Measurements from ENCODE around the gene OBI1. TPM values are rescaled to one million over a fixed set of nuclear protein-coding genes. Genes with fewer than 3 reads are reported as not detected.

OBI1 gene
- polyA plus RNA-seq, 1 donor: 27.2 TPM

DNA sequence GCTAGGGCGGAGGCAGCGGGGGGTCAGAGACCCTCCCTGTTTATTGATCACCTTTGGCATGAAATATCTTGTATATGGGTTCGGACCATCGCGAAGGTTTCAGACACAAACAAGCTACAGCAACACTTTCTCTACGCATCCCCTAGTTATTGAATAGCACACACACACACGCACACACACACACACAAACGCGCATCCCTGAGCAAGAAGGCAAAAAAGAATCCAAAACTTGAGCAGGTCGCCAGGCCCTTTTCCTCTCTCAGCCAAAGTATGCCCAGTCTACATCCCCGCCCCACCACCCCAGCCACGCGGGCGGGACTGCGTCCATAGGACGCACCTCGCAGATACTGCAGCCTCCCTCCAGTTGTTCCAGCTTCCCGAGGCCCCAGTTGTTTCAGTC is 71.6 kb downstream of the OBI1 start:
- DNase-seq: no peak

DNA sequence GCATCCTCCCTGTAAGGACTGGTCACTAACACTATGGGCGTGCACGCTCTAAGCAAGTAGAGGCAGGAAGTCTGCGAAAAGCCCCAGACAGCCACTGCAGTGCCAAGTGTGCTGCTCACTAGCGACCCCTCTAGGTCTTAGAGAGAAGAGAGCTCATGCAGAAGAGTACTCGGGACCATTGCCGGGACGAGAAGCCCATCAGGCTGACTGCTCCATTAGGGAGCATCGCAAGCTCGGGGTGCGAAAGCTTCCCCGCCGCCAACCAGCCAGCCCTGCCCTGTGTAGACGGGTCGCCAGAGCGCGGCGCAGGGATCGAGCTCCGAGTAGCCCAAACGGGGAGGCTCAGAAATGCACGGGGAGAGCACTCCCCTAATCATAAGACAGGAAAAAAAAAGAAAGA is 72.2 kb downstream of the OBI1 start:
- no peak for DNase-seq

DNA sequence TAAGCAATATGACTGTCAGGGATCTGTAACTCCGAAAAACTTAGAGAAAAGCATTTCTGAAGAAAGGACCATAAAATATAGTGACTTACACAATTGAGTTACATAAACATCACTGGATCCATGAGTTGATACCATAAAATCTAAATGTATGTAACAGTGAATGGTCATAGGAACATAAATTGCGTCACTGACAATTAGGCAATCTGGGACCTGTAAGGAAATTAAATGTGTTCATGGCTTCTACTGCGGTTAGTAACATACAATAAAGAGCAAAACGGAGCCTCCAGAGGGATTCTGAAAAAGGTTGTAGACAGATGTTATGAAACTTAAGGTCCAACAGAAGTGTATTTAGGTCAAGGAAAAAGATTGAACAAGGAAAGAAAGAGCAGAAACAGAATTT is 82.7 kb downstream of the OBI1 start:
- no peak for DNase-seq

DNA sequence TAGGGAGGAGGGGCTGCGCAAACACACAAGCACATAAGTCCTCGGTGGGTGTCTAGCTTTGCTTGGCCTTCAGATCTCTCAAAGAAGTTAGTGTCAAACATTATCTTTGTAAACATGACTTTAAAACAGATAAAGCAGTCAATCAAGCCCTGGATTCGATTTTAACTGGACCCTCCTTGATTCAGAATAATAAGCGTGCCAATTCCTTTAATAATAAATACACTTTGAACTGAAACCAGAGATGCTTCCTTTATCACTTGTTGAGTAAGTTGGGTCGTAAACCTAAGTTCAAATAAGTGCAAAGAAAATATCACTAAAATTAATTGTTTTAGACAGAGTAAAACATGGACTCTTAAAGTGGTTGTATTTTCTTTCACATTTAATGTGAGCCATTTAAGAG is 86.5 kb downstream of the OBI1 start:
- no peak for DNase-seq

DNA sequence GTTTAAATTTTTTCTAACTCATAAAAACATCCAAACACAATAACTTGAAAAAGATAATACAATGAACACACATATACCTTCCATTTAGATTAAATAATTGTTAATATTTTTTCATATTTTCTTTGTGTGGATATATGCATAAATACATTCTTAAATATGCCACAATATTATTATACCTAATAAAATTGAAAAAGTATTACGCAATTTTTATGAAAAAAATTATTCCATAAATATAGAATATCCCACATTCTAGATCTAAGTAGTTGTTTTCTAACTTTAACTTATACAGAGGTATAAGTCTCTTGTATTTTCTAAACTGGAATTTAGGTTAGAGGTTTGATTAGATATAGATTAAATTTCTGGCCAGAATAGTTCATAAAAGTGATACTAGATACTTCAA is 89.9 kb downstream of the OBI1 start:
- no peak for DNase-seq

DNA sequence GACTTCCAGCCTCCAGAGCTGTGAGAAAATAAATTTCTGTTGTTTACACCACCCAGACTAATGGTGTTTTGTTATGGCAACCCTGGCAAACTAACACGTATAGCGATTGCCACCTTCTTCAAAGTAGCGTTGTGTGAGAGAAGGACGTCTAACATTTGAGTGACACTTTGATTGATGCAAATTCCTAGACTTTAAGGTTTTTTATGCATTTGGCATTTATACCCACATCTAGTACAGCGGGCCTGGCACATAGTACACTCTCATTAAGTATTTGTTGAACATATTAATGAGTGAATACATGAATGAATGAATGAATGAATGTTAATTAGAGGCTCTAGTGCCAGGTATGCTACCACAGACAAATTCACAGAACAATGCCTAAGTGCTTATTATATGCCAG is 92.3 kb downstream of the OBI1 start:
- DNase-seq: no peak

Other genes with a start within 250 kb of the OBI1 start
- 0.03 TPM for gene POU4F1, start 55.6 kb downstream of the OBI1 start, polyA plus RNA-seq (ENCODE audit: insufficient read length)